Measurements from ENCODE around the gene IL11RA.
A peak's percentile ranks its signal among the peaks of the same experiment; 100 is the strongest.

Gene IL11RA

DNA sequence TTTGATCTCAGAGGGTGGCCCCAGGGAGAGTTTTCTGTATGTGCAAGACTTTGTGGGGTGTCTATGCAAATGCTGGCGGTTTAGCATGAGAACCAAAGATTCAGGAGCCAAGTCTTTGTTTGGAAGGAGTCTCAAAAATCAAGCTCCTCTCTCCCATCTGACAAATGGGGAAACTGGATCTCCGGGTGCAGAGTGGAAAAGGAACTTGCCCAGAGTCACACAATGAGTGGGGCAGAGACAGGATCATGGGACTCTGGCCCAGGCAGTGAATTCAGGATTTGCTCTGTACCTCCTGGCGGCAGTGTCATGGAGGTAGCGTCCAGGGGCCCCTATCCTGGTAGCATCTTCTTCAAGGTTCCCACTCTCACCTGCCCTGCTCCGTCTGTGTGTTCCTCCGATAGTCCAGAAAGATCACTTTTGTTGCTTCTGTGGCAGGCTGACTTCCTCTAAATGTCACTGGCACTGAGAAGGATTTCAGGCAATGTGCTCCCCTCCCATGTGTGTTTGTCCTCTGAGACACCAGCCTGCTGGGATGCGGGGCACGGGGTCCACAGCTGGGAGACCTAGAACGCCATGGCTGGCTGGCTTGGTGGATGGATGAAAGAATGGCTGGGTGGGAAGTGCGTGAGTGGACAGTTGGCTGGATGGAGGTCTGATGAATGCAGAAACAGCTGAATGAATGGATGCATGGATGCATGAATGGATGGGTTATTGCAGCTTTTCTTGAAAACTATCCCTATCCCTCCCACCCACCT is 35.5 kb downstream of the IL11RA start:
- no peak for DNase-seq

- DNase-seq, result no peak
These were observed 36.5 kb downstream of the IL11RA start for GRCh38 chr9:34688329-34689115.

DNA sequence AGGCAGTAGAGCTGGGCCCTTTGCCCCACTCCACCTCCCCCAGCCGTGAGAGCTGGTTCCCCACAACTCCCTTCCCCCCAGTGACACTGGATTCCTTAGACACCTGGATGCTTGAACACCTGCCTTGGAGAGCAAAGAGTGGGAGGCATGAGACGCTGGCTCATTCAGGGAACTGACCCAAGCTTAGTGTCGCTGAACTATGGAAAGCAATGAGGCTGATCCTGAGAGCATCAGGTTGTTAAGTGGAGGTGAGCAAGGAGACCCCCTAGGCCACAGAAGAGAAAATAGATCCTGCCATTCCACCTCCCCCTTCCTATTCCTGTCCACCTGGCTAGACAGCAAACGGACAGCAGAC is 37.1 kb downstream of the IL11RA start:
- DNase-seq, result no peak

DNA sequence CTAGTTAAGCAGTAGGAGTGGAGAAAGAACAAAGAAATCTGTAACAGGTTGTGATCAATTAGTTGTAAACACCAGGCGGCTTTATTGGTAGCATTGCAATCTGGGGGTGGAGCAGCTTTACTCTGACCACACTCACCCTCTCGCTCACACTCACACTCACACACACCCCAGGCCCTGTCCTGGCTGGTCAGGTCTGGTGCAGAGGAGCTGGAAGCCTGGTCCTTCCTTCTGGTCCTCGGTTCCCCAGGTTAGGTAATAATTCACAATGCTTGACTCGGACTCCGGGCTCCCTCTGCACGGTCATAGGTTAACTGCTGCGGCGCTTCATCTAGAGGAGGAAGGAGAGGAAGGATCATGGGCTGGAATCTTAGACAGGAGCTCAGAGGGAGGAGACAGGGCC is 37.5 kb downstream of the IL11RA start:
- DNase-seq, result no peak

DNA sequence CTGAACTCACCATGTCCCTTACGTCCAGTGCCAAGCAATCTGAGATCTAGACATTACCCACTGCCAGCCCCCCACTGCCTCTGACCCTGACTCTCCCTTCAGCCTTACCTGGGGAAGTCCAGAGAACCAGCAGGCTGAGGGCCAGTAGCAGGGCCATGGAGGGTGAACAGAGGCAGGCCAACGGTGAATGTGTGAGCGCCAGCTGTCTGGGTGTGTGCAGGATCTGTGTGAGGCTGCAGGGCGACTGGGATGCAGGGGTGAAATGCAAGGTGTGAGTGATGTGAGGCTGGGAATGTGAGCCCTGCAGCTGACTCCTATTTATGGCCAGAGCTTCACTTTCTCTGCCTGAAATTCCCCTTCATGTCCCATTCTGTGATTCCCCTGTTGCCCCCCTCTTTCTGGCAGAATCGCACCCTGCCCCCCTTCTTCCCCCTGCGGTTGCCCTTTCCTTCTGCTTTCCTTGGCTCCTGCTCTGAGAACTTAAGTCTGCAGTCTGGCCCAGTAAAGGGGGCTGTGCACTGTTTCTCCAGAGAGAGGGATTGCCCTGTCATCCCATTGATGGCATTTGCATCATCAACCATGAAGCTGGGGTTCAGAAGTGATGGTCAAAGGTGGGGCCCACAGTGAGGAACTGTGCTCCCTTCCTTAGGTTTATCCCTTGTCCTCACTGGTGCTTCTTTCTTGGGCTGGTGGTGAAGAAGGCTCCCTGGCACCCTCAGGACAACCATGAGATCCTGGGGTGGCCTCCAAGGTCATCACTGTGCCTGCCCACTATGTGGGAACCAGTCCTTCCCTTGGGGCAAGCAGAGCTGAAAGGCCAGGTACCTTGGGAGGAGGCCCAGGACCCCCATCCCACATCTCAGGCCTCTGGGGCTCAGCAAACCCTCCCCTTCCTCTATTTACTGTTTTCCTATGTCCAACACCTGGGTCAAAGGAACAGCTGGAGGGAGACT is 39.3 kb downstream of the IL11RA start, which contains the start of gene CCL19:
Gene CCL19 (minus strand): TSS at position 294 of the 953 bp plus-strand sequence. CDS start 137 bp downstream, at position 157.
- no peak for DNase-seq

DNA sequence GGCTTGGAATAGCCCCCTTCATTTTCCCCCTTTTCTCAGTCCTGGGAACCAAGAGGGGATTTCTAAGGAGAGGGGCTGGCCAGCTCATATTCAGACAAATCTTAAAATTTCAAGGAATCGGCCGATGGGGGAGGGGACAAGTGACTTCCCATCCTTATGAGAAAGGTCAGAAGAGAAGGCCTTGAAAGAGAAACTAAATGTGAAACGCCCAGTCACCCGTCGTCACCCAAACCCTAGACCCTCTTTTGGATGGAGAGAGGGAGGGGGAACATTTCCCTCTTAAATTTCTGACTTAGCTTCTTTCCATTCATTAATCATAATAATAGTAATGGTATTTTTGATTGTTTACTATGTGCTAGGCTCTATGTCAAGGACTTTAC is 39.9 kb downstream of the IL11RA start:
- no peak for DNase-seq

DNA sequence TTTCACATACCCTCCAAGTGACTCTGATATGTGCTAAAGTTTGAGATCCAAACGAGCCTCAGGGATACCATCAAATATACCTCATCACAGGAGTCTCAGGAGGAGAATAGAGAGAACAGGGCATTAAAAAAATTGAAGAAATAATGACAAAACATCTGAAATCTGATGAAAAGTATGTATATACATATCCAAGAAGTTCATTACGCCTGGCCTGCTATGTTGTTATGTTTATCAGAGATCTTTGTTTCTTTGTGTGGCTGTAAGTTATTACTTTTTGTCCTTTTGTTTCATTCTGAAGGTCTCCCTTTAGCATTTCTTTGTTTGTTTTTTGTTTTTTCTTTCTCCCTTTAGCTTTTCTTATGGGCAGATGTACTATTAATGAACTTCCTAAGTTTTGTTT is 41.6 kb downstream of the IL11RA start:
- DNase-seq, result no peak

DNA sequence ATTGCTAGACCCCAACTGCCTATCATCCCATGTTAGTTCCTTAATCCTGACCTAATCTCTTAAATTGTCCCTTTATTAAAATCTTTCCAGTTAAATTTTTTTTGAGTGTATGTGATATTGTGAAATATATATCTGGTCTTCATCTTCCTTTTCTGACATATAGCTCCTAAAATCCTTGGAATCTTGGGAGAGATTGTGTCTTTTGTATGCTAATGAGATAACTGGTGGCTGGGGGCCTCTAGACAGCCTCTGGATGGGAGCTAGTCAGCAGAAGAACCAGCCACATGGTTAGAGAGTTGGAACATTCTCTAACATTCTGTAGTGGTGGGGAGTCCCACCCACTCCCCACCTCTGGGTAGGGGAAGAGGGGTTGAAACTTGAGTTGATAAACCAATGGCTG is 42.8 kb downstream of the IL11RA start:
- DNase-seq, result no peak

DNA sequence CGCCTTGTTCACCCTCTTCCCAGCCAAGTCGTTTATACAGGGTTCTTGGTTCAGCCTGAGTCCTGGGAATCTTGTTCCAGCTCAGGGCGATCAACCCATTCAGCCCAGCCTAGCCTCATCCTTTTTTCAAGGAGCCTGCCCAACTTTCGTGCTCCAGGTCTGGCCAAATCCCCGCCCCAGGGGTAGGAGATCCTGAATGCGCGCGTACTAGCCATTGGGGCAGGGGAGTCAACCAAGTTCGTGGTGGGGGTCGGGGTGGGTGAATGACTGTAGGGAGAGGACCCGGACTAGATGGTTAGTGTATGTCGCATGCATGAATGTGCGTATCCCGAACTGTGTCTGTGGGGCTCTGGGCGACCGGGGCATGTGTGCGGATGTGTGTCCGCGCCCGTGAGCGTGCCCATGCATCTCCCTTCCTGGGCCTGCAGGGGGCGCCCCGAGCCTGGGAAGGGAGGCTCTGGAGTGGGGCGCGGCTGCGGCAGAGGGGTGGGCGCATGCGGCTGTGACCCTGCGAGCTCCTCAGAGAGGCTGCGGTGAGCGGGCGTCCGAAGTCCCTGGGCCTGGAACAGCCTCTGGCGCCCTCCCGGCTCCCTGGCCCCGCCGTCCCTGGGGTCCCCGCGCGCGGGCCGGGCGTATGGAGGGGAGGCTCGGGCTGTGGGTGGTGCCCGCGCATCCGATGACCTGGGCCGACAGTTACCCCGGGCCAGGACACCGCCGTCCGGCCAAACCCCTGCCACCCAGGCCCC is 49.2 kb downstream of the IL11RA start:
- DNase-seq, result peak; percentile 80

- DNase-seq, result peak; percentile 86
These were observed 50.1 kb downstream of the IL11RA start for GRCh38 chr9:34701769-34702736.

- DNase-seq, result no peak
These were observed 55.1 kb downstream of the IL11RA start for GRCh38 chr9:34707130-34707529.

DNA sequence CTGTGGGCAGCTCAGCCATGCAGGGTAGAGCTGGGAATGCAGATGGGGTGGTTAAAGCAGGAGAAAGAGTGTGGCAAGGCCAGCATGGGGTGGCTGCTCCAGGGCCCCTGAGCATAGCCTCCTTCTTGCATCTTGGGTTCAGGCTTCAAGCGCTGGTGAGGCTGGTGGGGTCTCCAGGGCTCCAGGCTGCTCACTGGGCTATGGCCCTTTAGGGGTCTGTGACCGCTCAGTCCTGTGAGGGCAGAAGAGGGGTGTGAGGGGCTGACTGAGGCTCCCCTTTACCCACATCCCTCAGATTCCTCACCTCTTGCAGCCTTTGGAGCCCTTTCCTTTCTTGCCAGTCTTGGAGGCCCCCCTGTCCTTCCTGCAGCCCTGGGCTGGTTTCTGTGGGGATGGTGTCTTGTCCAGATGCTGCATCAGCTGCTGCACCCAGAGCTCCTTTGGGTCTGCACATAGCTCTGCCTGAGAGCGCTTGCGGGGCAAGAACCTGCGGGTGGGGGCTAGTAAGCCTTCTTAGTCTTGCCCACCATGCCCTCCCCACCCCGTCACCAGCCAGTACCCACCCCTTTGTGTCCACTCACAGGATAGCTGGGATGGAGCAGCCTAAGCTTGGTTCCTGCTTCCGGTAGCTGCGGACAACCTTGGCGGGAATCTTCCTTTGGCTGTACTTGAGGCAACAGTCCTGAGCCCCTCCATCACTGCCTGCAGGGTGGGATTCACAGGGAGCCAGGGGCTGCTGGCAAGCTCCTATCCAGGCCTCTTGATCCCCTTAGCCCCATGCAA is 57.4 kb downstream of the IL11RA start:
- DNase-seq, result no peak

DNA sequence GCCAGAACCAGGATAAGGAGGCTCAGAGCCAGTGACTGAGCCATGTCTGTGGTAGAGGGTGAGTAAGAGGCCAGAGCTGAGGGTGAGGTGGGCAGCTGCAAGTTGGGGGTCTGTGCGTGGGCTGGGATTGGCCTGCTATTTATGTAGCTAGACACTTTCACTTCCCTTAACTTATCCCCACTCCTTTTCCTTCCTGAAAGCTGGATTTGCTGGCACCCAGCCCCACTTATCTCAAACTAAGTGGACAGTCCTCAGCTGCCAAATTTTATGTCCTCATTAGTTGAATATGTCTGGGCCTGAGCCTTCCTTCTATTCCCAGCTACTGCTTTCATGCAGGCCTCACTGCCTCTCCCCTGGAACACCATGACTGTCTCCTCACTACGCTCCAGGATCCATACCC is 58.0 kb downstream of the IL11RA start, which contains the start of gene CCL21:
Gene CCL21 (minus strand): TSS at position 114 of the 400 bp plus-strand sequence. CDS start 70 bp downstream, at position 44.
- no peak for DNase-seq

Data from CD4-positive, alpha-beta T cell treated with Interleukin-6 for 4 hours (primary cell).